Measurements from ENCODE around the gene SMAD6.

DNA sequence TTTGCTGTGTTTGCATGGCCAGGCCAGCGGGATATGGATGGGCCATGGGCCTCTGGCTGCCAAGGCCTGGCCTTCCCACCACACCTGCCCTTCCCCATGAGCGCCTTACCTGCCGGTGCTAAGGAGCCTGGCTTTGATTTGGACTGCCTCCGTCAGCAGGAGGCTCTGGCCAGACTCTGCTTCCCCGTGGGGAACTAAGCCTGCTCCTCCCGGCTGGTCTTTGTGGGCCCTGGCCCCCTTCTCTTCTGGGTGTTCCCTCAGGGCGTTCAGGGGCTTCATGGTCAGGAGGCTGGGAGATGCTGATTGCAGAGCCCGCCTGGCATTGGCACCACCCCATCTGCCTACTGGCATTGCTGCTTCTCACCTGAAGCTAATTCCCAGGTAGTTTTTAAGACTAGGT lies 45.2 kb downstream of the SMAD6 start:
- TF ChIP-seq, protein P1, sequence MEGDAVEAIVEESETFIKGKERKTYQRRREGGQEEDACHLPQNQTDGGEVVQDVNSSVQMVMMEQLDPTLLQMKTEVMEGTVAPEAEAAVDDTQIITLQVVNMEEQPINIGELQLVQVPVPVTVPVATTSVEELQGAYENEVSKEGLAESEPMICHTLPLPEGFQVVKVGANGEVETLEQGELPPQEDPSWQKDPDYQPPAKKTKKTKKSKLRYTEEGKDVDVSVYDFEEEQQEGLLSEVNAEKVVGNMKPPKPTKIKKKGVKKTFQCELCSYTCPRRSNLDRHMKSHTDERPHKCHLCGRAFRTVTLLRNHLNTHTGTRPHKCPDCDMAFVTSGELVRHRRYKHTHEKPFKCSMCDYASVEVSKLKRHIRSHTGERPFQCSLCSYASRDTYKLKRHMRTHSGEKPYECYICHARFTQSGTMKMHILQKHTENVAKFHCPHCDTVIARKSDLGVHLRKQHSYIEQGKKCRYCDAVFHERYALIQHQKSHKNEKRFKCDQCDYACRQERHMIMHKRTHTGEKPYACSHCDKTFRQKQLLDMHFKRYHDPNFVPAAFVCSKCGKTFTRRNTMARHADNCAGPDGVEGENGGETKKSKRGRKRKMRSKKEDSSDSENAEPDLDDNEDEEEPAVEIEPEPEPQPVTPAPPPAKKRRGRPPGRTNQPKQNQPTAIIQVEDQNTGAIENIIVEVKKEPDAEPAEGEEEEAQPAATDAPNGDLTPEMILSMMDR (conservative IDR thresholded peaks at IDR 0.05): no peak
- no peak for TF ChIP-seq ZFX (IDR thresholded peaks at IDR 0.05)
